Non-pigmented ciliary epithelial cell (primary cell): ENCODE data around the gene DNAI1.
"Not testable (repeated sequence)": the region's sequence is repeated elsewhere in the genome, so short reads cannot be mapped to it uniquely, and the experiment has no call there.

Experiments
- DNase-seq: peaks from one replicate; pipeline ENCODE4 v3.0.0-alpha.2; 2010; ENCODE audit warnings: low read depth

The DNAI1 gene

GRCh38 chr9:34513567-34514214 is 55.1 kb downstream of the DNAI1 start:
- no peak for DNase-seq

- DNase-seq, result no peak
These were observed 55.8 kb downstream of the DNAI1 start for GRCh38 chr9:34514401-34514800.

DNA sequence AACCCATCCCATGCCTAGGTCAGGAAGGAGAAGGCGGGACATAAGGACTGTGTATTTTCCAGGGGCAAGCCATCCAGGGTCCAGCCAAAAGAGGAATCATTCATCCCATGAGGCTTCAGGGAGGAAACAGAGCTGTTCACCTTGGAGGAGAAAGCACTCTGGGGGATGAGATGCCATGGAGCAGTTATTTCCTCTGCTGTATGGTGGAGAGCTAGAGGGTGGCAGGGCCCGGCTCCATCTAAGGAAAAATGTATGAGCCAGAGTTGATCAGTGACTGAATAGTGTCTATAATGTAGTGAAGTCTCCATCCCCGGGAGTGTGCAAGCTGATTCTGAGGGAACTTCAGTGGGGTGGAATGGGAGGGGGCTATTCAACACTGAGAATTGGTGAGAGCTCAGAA is 56.2 kb downstream of the DNAI1 start:
- no peak for DNase-seq

DNA sequence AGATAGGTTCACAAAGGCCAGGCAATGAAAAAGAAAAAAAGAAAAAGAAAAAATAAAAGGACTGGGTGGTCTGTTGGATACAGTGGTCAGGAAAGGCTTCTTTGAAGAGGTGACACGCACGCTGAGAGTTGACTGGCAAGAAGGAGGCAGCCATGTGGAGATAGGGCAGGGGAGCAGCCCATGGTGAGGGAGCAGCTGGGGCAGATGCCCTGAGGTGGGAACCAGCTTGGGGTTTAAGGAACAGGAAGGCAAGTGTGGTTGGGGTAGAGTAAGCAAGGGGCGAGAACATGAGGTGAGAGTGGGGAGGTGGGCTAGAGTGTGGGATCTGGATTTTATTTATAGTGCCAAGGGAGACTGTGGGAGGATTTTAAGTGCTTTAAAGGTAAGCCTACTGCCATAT is 57.4 kb downstream of the DNAI1 start:
- DNase-seq, result no peak

- DNase-seq, result no peak
These were observed 58.6 kb downstream of the DNAI1 start for GRCh38 chr9:34517185-34517584.

- no peak for DNase-seq
These were observed 59.6 kb downstream of the DNAI1 start for GRCh38 chr9:34518110-34518616.

DNA sequence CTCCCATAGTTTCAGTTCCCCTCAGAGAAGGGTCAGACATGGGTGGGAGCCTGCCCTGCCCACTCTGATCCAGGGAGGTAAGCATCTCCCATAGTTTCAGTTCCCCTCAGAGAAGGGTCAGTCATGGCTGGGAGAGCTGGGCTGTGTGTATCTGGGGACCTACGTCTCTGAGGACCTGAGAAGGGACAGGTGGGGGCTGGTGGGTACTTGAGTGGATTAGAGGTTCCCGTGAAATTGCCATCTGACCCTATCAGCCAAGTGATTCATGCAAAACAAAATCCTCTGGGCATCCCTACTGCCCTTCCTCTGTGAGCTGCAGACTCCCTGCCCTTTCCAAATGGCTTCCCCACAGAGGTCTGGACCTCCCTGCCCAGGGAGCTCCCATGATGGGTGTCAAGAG is 60.3 kb downstream of the DNAI1 start:
- DNase-seq, result no peak

DNA sequence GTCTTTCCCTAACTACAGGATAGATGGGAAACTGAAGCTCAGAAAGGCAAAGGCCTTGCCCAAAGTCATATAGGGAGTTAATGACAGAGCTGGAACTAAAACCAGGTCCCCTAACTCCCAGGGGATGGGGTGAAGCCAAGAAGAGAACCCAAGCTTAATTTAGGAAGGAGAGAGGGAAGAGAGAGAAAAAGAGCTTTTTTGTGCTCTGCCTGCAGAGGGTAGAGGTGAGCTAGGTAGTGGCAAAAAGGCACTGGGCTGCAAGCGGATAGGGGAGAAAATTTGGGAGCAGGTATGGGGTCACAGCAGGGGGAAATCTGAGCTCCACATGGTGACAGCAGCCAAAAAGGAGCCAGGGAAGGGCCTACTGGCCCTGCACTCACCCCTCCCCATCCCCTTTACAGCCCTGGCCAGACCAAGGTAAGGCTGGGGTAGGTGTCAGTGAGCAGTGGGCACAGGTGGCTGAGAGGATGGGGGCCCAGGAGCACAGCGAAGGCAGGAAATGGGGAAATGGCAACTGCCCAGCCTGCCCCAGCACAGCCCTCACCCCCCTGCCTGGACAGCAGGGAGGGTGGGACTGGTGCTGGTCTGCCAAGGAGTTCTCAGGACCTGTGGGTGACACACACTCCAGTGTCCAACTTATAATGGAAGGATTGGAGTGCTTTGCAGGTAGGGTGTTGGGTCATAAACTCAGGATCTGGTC is 60.9 kb downstream of the DNAI1 start:
- no peak for DNase-seq

GRCh38 chr9:34520096-34520495 is 61.5 kb downstream of the DNAI1 start:
- DNase-seq, result no peak

DNA sequence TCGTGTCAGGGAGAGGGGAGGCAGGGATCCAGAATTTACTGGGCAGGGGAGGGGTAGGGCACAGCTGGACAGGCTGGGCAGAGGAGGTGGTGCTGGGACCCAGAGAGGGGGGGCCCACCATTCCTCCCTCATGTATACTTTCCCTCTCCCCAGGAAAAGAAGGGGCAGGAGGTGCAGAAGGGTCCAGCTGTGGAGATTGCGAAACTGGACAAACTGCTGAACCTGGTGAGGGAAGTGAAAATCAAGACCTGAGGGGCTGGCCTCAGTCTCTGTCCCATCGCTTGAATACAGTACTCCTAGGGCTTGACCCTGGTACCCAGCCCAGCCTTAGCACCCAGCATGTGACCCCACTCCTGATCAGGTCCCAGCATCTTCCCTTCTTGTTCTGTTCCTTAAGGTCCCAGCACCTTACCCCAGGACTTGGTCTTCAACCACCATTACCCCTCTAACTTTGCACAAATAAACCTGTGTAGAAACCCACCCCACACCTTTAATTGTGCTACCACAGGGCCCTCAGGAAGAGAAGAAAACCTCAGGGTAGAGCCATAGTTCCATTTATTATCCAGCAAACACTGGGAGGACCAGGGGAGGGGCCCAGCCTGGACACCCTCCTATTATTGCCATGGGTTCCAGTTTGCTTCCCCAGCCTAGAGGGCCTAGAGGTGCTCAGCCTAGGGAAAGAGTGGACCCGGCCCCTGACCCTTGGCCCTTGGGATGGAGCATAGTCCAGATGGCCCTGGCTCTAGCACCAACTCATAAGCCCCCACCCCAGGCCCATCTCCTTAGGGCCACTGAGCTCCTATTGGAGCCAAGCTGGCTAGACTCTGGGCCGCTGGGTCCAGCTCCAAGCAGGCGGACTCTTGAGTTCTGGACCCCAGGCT is 62.1 kb downstream of the DNAI1 start:
- no peak for DNase-seq

- DNase-seq, result no peak
These were observed 62.9 kb downstream of the DNAI1 start for GRCh38 chr9:34521406-34522045.

GRCh38 chr9:34522091-34522887 is 63.7 kb downstream of the DNAI1 start:
- no peak for DNase-seq

- no peak for DNase-seq
These were observed 64.6 kb downstream of the DNAI1 start, which contains the start of gene ENHO for GRCh38 chr9:34522971-34523797. Gene ENHO, minus strand, starts transcription at chr9:34522990. Its CDS starts 1,295 bp downstream, at chr9:34521695.

GRCh38 chr9:34524349-34524748 is 65.7 kb downstream of the DNAI1 start:
- no peak for DNase-seq

GRCh38 chr9:34526026-34526425 is 67.4 kb downstream of the DNAI1 start:
- no peak for DNase-seq

DNA sequence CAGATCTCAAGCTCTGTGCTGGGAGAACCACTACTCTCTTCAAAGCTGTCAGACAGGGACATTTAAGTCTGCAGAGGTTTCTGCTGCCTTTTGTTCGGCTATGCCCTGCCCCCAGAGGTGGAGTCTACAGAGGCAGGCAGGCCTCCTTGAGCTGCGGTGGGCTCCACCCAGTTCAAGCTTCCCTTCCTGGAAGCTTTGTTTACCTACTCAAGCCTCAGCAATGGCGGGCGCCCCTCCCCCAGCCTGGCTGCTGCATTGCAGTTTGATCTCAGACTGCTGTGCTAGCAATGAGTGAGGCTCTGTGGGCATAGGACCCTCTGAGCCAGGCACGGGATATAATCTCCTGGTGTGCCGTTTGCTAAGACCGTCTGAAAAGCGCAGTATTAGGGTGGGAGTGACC is 73.4 kb downstream of the DNAI1 start:
- DNase-seq, result not testable (repeated sequence)

- no peak for DNase-seq
These were observed 78.1 kb downstream of the DNAI1 start for GRCh38 chr9:34536685-34537084.

DNA sequence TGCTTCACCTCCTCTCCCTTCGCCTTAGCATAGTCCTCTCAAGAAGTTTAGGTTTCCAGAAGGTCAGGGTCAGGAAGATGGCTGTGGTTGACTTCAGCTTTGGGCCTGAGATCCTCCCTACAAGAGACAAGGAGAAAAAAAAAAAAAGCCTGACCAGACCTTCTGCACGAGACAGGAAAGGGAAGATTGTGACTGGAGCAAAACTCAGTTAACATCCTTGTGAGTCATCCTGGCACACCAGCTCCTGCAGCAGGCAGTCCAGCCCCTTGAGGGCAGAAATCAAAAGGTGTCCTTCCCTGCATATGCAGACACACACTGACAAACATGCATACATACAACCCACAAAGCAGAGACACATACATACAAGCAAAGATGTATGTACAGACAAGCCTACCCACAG is 82.2 kb downstream of the DNAI1 start:
- no peak for DNase-seq

DNA sequence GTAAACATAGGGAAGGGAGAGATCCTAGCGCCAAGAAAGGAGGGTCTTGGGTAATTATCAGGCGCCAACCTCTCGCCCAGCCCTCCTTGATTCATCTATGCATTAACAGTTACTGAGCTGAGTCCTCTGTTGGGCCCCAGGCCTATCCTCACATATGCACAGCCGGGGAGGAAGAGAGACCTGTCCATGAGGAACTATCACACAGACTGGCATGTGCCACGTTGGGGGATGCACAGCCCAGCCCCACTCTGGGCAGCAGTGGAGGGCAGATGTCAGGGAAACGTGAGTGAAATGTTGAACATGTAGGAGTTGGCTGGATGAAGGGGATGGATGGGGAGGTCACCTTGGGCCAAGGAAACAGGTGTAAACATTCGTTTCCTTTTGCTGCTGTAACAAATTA is 82.9 kb downstream of the DNAI1 start:
- no peak for DNase-seq

DNA sequence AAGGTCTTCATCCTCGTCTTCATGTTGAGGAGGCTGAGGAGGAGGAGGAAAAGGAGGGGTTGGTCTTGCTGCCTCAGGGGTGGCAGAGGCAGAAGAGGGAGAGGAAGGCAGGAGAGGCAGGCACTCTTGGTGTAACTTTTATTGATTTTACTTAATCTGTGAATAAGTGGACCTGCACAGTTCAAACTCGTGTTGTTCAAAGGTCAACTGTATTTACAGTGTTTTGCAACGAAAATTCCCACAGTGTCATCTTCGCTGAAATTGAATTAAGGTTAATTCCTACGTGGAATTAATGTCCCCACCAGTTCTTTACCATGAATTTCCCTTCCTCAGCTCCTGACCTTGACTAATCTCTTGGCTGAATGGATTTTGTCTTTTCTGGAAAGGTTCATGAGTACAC is 85.4 kb downstream of the DNAI1 start:
- no peak for DNase-seq
